ENCODE results near the gene PKN1.

Gene PKN1

DNA sequence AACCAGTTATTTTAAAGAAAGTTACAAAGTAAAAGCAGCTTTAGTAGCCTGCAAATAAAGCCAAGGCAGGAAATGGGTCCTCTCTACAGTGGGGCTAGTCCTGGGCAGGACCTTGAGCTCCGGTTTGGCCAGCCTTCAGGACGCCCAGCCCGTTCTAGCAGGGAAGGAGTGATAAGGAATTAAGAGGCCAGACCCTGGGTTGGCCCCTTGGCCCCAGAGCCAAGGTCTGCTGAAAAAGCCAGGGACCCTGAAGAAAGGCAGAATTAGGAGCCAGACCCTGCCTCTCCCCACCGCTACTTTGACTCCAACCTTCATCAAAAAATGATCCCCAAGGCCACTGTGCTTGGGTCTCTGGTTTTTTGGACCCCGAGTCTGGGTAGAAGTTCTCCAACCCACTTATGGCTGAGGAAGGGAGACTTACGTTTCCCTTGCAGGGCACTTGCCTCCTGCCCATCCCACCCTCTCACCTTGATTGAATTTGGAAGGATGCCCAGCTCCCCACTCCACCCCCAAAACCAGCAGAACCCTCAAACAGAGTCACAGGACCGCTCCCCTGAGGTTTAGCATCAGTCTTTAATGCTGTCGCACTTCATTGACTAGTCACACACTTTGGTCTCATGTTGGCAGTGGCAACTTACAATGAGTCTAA is 81.2 kb downstream of the PKN1 start:
- no peak for DNase-seq (ENCODE audit: low read depth, low spot score)

DNA sequence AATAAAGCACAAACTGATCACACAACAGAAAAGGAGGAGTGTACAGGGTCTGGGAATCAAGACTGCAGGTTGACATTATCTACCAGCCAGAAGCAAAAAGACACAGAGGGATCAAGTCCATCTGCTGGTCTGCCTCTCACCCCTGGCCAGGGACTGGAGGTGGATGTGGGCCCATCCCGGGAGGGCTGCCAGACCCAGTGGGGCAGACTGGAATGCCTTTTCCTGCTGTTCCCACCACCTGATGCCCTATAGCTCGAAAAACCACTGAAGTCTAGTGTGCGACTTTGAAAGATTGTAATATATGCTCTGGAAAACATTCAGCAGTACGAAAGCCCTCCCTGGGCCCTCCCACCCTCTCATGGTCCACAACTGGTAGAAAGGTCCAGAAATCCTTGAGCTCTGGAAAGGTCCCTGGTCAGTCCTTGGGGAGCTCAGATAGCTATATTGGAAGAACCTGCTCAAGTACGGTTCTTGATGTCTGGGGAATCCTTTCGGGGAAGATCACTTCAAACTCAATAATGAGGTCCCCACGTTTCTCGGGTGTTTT is 82.5 kb downstream of the PKN1 start:
- no peak for DNase-seq (ENCODE audit: low read depth, low spot score)

DNA sequence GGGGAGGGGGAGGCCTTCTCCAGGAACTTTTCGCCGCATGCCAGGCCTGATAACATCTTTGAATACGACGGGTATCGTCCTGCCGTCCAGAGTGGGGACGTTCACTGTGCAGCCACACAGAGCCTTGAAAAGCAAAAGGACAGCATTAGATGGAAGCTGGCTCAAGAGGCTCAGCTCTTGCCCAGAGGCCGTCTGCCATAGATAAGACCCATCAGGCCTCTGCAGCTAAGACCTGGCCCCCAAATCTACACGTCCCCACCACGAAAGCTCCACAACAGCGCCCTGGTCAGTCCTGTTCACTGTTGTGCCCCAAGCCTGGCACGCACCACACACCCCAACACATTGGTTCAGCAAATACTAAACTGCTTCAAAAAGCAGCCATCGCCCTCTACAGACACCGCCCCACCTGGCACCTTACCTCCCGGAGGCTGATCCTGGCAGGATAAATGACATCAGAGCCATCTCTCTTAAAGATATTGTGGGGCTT is 83.0 kb downstream of the PKN1 start:
- no peak for DNase-seq (ENCODE audit: low read depth, low spot score)

DNA sequence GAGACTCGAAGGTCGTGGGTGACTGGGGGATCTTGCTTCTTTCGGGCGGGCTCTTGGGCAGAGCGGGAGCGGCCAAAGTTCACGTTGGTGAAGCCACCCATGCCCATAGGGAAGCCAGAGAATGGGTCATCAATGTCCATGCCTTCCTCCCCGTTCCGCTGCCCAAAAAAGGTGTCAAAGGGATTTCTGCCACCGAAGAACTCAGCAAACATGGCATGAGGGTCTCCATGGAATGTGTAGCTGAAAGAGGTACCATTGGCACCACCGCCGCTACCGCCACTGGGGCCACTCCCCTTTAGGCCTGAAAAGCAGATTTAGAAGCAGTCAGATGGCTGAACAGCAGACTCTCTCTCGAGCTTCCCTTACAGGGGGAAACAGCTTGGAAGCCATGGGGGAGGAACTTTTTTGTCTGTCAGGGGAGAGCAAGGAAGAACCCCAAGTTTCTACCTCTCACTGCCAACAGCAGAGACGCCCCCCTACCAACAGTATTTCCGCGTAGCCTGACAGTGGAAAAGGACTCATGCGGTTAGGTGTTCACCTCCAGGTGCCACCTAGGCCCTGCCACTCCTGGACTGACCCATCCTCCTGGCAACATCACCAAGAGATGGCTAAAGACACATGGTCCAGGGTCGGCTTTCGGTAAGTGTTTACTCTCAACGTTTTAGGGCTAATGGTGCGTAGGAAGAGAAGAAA is 83.8 kb downstream of the PKN1 start:
- DNase-seq (ENCODE audit: low read depth, low spot score): no peak

DNA sequence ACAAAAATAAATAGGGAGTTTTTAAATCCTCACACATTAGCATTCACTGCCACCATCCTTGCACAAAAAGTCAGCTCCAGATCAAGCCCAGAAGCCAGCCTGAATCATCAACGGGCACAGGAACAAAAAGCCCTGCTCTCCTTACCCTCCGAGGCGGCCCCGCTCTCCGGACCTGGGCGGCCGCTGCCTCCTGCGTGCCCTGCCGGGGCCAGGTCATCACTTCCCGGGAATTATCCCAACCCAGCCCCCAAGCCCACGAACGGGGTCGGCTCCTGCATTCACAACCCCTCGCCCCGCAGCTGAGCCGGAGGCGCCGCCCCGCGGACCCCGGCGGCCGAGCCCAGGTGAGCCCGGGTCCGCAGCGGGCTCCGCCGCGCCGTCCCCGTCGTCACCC is 84.3 kb downstream of the PKN1 start:
- DNase-seq (ENCODE audit: low read depth, low spot score): no peak

DNA sequence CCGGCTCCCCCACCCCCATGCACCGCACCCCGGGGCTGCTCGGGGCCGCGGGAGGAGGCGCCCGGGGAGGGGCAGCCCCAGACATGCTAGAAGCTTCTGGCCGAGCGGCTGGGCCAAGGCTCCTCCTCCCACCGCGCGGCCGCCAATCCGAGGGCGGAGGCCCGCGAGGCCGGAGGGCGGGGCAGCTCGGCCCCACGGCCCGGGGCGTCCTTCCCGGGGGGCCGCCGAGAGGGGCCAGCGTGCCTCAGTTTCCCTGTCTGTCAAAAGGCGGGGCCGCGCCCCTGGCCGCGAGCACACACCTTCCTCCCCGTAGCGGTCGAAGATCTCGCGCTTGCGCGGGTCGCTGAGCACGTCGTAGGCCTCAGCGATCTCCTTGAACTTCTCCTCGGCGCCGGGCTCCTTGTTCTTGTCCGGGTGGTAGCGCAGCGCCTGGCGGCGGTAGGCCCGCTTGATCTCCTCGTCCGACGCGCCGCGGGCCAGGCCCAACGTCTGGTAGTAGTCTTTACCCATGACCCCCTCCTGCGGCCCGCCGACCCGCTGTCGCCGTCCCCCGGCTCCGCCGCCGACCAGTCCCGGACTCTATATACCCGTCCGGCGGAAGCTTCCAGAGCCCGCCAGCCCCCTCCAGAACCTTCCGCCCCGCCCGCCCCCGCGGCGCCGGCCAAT is 84.9 kb downstream of the PKN1 start, which contains the start of gene DNAJB1:
TSS of gene DNAJB1 (minus strand) at position 558 of the 666 bp plus-strand sequence. CDS start at position 510, 48 bp downstream.
- no peak for DNase-seq (ENCODE audit: low read depth, low spot score)

DNA sequence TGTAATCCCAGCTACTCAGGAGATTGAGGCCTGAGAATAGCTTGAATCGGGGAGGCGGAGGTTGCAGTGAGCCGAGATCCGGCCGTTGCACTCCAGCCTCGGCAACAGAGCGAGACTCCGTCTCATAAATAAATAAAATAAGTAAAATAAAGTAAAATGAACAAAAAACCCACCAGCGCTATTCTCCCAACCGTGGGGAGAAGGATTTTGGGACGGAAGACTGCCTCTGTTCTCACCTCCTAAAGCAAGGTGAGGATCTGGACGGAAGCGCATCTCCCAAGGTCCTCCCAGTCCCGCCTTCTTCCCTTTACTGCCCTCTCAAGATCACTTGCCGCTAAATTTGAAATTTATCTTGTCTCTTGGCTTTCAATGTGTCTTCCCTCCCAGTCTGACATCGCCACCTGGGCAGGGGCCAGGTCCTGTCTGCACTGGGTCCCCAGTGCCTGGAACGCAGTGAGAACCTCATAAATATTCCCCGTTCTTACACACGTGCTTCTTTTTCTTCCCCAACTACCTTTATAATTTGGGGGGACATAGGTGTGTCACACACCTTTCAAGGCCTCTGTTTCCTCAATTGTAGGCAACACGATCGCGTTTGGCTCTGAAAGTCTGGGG is 86.2 kb downstream of the PKN1 start:
- no peak for DNase-seq (ENCODE audit: low read depth, low spot score)

DNA sequence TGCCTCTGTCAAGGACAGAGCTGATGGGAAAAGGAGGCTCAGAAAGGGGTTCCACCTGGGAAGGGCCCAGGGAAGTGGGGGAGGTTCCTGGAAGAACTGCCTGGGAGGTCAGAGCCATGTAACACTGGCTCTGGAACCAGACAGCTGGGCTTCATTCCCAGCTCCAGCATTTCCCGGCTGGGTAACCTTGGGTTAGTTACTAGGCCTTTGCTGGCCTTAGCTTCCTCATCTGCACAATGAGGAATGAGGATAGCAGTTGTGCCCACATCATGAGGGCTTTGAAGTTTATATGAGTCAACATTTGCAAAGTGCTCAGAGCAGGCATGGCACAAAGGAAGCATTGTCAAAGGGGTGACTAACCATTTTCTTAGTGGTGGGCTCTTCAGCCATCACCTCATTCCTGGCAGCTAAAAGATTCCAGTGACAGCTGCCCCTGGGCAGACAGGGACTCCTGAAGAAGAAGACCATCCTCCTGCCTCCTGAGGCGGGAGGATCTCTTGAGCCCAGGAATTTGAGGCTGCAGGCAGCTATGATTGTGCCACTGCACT is 86.8 kb downstream of the PKN1 start:
- no peak for DNase-seq (ENCODE audit: low read depth, low spot score)

DNA sequence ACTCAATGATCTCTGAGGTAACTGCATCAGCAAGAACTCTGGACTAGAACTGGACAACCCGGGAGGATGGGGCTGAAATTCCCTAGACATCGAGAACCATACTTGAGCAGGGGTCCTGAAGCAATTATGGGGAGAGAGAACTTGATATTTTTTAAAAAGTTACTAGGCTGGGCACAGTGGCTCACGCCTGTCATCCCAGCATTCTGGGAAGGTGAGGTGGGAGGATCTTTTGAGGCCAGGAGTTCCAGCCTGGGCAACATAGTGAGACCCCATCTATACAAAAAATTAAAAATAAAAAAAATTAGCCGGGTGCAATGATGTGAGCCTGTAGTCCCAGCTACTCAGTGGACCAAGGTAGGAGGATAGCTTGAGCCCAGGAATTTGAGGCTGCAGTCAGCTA is 87.4 kb downstream of the PKN1 start:
- no peak for DNase-seq (ENCODE audit: low read depth, low spot score)

Data from smooth muscle cell of the brain vasculature (primary cell).